NCI-H345 (cell line): ENCODE data around the gene CCDC3.

Source experiments
- DNase-seq: peaks from one replicate; lab custom pipeline; 2025; lab: John Stamatoyannopoulos, UW

Gene CCDC3

DNA sequence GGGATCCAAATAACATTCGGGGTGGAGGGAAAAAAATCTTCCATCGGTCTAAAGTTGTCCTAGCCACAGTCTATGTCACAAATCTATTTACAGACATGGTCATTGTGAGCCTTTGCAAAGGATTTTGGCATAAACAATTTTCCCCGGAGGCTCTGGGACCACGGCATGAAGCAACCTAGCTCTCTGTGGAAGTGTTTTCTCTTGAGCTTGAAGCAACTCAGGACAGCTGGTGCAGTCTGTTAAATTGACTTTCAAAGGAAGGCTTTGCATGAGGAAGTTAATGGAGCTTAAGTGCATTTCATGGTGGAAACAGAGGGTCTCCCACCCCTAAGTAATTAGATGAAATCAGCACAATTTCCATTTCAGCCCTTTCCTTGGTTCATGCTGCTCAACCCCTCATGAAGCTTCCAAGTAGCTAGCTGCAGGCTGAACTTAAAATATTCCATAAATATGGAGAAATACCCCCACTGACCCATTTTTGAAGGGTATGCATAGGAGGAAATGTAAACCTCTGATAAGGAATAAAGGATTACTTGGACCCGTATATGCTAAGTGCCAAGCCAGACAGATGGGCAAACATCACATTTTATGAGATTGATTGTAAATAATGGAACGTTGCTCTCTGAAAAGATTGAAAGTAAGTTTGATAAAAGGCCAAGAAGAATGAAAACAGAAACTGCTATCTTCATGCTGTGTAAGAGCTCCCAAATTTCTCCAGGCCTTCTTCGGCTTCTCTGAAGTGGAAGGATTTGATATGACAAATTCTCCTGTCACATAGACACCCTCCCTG, 39.9 kb downstream of the CCDC3 start:
- no peak for DNase-seq

- no peak for DNase-seq
Measured at GRCh38 chr10:12960941-12961340, 40.6 kb downstream of the CCDC3 start.

DNA sequence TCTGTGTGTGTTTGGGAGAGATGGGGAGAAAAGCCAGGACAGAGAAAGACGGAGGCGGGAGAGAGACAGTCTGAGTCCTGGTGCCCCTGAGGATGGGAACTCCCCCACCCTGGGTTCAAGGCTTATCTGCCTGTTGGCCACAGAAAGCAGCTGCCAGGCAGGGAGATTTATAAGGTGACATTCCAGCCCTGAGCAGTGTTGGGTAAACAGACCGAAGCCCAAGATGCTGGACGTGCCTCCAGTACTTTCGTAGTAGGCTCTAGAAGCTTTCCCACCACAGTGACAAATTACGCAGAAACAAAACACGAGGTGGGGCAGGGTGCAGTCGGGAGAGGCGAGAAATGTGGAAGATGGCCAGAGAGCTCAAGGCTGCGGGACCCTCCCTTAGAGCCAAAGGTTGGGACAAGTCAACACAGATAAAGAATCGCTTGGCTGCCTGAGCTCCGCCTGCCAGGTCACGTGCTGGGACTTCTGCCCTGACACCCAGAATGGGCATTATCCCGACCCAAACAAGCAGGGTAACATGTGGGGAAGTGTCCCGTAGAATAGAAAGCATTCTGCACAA, 41.1 kb downstream of the CCDC3 start:
- no peak for DNase-seq

GRCh38 chr10:12958546-12959110, 42.9 kb downstream of the CCDC3 start:
- no peak for DNase-seq

DNA sequence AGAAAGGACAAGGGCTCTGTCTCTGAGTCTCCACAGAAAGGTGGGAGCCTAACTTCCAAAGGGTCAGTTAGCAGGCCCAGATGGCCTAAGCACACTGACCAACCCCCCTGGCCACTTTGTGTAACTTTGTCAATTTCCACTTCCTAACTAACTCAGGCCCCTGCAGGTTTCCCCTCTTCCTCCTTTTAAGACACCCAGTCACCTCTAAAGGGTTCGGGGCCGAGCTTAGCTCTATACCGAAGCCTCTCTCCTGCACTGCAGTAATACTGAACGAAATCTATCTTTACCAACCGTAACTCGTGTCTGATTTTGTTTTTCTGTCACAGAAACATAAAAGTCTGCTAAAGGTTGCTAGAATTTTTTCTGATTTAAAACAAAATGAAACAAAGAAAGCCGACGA, 44.4 kb downstream of the CCDC3 start:
- DNase-seq, result no peak

- DNase-seq, result no peak
Measured at GRCh38 chr10:12954866-12955265, 46.6 kb downstream of the CCDC3 start.

DNA sequence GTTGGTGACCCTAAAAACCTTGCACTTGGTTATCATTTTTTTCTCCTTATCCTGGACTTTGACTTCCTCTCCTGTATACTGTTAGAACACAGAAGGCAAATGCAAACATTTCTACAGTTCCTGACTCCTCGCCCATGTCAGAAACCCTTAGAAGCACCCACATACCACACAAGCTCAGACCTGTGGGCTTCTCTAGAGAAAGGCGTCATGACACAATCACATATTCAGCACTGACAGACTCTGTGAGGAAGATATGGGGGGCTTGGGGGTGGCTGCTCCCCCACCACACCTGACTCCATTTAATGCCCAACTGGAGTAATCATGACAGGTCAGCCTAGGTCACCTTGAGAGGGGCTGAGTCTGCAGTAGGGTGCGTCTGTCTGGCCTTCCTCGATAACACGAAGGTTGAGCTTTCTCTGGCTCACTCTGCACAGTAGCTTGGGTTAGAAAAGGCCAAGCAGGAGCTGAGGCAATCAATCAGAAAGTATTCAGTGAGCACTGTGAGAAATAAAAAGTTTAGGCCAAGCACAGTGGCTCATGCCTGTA, 50.9 kb downstream of the CCDC3 start:
- no peak for DNase-seq

DNA sequence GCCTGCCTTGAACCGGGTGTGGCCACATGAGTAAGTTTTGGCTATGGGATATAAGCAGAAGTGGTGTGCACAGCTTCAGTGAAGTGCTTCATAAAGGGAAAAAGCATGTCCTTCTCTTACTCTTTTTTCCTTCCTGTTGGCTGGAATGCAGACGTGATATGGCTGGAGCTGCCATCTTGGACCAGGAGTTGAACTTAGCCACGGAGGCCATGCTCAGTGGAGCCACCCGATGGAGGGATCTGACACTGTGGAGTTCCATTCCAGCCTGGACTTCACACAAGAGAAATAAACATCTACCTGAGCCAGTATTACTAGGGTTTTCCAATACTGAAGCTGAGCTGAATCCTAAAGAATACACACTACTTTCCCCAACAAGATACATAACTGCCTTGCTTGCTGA, 52.3 kb downstream of the CCDC3 start:
- DNase-seq, result no peak

- no peak for DNase-seq
Measured at GRCh38 chr10:12947741-12948140, 53.8 kb downstream of the CCDC3 start.

GRCh38 chr10:12946372-12946771, 55.1 kb downstream of the CCDC3 start:
- DNase-seq, result no peak

DNA sequence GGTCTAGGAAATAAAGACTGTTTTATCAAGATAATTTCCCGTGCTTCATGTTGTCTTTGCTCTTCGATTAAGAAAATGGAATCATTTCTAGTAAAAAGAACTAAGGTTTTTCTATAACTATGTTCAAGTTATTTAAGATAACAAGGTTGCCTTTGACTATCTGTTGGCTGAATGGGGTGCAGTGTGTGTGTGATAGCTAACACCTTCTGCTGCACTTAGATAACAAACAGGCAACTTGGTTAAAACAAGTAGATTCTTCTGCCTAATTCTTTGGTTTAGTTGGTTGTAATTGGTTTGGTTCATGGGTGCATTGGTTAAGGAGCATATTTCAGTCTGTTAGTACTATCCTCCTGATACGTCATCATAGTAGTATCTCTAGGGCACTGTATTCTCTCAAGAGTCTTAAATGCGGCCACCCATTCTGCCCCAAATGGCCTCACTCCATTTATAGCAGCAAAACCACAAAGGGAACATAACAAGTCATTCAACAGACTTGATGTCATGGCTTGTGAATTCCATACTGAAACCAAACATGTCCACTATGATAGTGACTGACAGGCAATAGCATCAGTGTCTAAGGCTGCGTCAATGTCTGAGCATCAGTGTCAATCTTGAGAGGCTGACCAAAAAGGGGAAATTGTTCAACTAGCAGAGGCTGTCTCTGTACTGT, 55.7 kb downstream of the CCDC3 start:
- DNase-seq, result no peak

DNA sequence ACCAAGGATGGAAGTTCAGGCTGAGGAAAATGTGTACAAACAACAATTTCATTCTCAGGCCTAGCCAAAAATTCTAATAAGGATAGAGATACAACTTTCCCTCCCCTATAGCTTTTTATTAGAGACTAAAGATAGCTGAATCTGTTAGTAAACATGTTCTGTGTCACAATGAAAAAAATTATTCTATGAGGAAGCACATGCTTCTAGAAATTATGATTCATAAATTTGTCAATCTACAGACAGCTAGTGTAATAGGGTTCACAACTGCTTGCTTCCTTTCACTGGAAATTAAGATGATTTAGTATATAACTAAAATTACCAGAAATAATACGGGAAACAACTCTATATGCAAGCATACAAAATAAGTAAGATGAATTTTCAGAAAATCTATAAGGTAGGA, 56.6 kb downstream of the CCDC3 start:
- no peak for DNase-seq

GRCh38 chr10:12943425-12943824, 58.1 kb downstream of the CCDC3 start:
- no peak for DNase-seq

DNA sequence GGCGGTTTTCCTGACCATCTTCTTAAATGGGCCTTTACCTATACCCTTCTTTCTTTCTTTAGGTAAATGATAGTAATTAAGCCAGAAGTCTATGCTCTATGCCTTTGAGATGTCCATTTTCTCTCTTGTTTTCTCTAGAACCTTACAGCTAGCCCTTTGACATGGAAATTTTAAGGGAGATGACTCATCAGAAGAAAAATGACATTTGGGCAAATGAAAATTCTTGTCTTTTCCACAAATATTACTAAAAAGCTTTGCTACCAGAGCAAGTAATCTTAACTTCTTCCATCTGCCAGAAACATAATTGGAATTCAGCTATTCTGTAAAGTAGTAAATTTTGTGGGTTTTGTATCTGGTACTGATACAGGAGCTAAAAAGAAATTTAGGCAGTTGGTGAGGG, 59.5 kb downstream of the CCDC3 start:
- no peak for DNase-seq

DNA sequence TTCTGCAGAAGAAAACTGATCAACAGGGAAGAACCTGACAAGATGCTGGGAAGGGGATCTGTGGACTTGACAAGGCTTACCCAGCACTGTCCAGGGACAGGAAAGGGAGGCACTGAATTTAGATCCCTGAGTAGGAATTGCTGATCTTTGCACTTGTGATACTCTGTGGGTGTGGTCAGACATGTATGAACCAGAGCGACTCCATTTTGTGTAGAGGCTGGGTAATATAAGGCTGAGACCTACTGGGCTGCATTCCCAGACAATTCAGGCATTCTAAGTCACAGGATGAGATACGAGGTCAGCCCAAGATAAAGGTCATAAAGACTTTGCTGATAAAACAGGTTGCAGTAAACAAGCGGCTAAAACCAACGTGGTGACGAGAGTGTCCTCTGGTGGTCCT, 60.7 kb downstream of the CCDC3 start:
- no peak for DNase-seq

- DNase-seq, result no peak
Measured at GRCh38 chr10:12938271-12938670, 63.2 kb downstream of the CCDC3 start.

DNA sequence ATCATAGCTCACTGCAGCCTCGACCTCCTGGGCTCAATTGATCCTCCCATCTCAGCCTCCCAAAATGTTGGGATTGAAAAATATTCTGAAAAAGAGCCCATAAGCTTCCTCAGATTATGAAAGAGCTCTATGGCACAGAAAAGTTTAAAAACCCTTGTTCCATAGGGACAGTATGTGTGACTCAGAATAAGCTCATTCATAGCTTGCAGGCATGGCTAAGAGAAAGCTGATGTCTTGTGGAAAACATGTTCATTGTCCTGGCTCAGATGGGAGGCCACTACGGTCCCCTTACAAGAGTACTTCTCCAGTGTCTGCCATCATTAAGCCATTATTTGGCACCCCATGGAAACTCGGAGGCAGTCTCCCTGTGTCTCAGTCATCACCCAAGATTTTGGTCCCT, 64.0 kb downstream of the CCDC3 start:
- DNase-seq, result no peak

DNA sequence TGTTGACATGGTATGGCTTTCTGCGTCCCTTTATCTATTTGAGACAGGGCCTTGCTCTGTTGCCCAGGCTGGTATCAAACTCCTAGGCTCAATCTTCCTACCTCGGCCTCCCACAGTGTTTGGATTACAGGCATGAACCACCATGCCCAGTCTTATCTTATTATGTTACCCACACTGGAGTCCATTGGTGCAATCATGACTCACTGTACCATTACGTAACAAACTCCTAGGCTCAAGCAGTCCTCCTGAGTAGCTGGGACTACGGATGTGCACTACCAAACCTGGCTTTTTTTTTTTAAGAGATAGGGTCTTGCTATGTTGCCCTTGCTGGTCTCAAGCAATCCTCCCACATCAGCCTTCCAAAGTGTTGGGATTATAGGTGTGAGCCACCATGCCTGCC, 66.7 kb downstream of the CCDC3 start:
- no peak for DNase-seq

GRCh38 chr10:12929381-12929780, 72.1 kb downstream of the CCDC3 start:
- DNase-seq, result no peak

DNA sequence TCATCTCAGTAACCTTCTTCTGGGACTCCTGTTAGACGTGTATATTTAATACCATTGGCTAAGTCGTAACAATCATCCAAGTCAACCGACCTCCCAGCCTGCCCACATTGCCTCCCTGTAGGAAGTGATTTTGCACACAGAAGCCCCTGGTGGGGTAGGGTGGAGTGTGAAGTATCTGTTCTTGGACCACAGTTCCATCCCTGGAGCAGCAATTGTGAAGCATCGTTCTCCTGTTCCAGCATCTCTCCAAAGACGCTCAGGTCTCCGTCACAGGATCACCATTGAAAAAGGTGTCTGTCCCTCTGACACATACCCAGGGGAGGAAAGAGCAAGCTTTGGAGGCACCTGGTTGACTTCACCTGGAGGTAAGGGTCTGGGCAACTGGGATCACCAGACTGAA, 72.9 kb downstream of the CCDC3 start:
- DNase-seq, result no peak

GRCh38 chr10:12927896-12928295, 73.6 kb downstream of the CCDC3 start:
- no peak for DNase-seq

DNA sequence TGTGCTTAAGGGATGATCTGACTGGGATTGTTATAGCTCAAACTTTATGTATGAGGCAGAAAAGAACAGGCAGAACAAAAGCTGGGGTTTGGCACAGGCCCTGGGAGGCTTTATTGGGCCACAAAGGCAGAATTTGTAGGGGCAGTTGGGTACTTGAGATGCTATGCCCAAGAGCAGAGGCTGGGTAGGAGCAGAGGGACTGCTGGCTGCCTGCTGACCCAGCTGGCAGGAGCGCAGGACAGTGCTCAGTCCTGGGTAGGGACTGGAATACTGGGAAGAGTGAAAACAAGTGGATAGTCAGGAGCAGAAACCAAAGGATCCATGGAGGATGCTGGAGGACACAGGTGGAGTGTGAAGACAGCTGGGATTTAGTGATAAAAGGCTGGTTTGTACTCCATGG, 75.7 kb downstream of the CCDC3 start:
- DNase-seq, result no peak

DNA sequence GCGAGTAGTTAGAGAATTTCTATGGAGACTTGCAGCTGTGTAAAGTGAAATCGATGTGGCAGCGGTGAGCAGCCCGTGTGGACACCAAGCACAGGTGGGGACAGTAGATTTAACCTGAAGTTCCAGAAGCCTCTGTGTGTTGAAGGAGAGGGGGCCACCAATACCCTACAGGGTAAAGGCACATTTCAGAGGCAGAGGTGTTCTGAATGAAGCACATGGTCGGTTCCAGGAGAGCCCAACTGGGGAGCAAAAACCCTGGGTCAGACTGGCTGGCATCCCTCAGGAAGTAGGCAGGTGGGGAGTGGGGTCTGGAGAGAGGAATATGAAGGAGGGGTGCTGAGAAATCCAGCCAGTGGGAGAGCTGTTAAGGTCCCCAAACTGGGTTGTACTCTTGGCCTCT, 76.6 kb downstream of the CCDC3 start:
- no peak for DNase-seq
